HG02981 (cell line): ENCODE measurements around the gene BDH1.
"Not testable (repeated sequence)": the region's sequence is repeated elsewhere in the genome, so short reads cannot be mapped to it uniquely, and the experiment has no call there.

Experiments
- ATAC-seq: cut with Tn5 transposase; IDR thresholded peaks from one replicate; pipeline ENCODE4 v1.9.1; 2021; ENCODE audit warnings: mild to moderate bottlenecking, moderate library complexity; ENCODE audit not compliant: unreplicated experiment

Gene BDH1

DNA sequence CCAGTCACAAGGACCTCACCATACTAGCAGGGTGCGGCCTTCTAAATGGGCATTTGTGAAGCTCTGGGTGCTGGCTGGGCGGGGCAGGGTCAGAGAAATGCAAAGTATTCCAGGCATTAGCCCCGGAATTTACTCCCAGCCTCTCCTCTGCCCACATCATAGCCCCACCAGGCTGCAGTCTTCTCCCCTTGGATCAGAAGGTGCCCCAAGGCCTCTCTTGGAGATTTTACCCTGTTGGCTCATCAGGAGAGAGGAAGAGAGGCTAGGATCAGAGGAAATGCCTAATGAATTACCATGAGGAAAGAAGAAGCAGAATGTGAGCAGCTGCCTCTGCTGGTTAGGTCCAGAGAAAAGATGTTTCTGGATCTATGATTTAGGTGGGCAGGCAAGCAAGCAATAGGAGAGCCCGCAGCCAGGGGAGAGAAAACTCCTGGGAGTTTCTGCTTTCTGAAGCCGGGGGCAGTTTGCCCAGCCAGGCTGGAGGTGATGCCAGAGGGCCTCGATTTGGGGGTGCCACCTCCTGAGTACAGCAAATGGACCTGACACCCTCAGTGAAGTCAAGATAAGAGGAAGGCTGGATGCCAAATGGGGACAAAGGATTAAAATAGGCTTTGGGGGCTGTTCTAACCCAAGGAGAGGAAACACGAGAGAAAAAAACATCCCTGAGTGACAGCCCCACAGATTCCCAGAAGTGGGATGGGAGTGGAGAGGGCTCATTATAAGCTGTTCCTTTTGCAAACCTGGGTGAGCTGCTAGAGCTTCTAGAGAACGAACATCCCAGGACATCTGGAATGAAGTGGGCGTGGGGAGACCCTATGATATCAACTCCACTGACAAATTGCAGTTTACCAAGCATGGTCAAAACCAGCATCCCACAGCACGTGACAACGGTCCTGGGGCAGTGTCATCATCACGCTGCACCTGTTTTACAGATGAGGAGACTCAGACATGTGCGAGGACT, 65.4 kb downstream of the BDH1 start:
- no peak for ATAC-seq

DNA sequence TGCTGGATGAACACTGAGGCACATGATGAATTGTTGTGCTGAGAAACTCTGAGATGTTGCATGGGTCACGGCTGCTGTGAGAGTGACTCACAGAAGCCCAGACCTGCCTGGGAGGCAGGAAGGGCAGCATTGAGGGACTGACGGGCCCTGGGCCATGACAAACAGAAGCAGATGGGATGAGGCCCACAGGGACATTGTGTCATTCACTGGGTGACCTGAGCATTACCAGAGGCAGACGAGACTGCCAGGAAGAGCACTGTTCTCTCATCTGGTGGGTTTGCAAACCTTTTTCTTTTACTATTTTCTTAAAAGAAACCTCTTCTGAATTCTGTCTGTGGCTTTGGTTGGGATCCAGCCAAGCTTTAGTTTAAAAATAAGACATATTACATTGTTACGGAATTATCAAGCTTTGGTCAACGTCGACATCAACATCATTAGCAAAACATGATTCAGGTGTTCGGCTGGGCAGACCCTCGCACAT, 67.8 kb downstream of the BDH1 start:
- no peak for ATAC-seq

- no peak for ATAC-seq
Measured at GRCh38 chr3:197486861-197487260, 68.9 kb downstream of the BDH1 start.

- ATAC-seq, result no peak
Measured at GRCh38 chr3:197485143-197485542, 70.6 kb downstream of the BDH1 start.

DNA sequence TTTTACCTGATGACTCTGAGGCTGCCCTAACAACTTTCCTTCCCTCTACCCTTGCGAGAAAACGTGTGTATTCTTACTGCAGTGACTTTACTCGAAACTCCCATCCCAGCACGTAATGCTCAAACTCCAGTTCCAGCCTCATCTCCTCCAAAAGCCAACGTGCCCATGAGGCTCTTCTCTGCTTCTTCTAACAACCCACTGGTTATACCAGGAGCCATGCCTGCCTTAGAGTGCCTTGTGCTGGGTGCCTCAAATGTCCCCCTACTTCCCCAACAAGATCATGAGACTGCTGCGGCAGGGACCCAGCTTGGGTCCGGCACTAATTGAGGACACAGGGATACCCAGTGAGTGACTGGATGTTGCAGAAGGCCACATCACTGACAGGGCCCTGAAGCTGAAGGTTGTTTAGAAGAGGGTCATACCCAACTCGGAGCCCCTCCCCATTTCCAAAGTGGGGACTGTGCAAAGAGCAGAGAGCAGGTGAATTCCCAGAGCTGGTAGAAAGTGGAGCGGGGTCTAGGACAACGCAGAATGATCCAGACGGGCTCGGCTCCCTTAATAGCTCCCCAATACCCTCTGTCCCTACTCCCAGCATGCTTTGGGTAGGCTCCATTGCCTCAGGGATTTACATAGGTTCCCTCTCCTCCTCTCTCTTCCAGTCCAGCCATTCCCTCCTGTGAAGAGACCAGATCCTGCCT, 71.4 kb downstream of the BDH1 start:
- ATAC-seq, result no peak

DNA sequence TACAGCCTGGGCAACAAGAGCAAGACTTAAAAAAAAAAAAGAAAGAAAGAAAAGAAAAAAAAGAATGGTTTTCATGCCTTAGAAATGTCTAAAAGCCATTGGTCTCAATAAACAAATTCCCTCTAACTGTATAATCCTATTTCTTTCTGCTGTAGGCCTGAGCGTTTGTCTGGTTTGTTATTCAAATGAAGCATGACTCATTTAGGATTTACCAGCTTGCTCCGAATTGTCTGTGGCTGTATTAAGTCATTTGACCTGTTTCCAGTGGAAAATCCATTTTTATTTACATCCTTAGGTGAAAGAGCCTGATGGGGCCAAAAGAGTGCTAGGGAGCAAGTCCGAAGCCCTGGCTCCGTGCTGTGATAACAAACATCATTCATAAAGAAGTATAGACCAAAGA, 73.8 kb downstream of the BDH1 start:
- no peak for ATAC-seq

DNA sequence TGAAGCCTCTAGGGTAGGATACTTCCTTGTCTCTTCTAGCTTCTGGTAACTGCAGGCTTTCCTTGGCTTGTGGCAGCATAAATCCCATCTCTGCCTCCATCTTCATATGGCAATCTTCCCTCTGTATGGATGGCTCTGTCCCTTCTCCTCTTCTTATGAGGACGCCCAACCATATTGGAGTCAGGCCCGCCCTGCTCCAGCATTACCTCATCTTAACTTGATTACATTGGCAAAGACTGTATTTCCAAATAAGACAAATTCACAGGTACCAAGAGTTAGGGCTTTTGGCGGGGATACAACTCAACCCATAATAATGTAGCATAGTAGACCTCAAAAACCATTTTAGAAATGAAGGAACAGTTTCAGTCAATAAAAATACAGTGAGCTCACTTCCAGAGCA, 75.4 kb downstream of the BDH1 start:
- no peak for ATAC-seq

DNA sequence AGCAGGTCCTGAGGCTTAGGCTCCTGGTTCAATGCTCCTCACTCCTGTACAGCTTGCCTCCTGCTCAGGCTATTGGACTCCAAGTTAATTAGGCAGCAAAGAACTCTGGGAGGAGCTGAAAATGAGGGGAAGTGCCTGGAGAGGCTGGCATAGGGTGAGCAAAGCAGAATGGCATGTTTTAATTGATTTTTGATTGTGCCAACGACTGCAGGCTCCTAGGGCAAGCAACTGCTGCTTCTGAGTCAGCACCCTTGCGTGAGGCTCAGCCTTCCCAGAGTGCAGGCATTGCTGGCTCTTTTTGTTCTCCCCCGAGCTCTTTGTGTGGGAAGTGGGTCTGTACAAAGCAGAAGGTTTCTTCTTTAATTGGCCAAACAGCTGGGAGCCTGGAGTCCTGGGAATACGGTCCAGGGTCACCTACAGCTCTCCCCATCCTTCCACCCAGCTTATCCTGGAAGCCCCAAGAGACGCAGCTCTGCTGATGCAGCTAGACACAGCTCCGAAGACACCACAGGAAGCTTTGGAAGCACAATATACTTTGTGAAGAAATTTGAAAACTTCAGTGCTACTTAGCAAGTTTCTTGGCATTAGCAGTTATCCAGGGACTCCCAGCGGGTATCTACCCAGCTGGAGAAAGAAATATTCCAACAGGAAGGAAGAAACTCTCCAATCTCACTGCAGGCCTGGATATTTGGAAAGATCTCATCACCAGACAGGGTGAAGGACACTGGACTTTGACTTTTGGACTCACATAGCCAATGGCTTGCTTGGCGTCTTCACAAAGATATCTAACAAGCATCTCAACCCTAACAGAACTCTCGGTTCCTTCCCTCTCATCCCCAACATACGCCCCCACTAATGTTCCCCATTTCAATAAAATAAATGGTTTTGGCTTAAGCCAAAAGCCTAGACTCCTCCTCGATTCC, 76.8 kb downstream of the BDH1 start:
- no peak for ATAC-seq

DNA sequence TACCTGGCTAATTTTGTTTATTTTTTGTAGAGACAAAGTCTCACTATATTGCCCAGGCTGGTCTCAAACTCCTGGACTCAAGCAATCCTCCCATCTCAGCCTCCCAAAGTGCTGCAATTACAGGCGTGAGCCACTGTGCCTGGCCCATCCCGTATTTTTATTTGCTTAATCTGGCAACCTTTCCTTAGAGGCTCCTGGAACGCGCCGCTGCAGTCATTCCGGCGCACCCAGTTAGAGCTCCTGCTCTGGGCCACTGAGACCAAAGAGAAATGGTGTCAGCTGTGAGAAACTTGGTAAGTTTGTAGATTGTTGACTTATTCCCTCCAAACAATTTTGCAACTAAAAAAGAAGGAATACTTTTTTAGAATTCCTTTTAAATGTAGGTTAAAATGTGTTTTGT, 78.0 kb downstream of the BDH1 start:
- ATAC-seq, result not testable (repeated sequence)

- ATAC-seq, result no peak
Measured at GRCh38 chr3:197475997-197476525, 79.7 kb downstream of the BDH1 start.

GRCh38 chr3:197475514-197475913, 80.3 kb downstream of the BDH1 start:
- ATAC-seq, result no peak

- no peak for ATAC-seq
Measured at GRCh38 chr3:197472151-197472550, 83.6 kb downstream of the BDH1 start.

DNA sequence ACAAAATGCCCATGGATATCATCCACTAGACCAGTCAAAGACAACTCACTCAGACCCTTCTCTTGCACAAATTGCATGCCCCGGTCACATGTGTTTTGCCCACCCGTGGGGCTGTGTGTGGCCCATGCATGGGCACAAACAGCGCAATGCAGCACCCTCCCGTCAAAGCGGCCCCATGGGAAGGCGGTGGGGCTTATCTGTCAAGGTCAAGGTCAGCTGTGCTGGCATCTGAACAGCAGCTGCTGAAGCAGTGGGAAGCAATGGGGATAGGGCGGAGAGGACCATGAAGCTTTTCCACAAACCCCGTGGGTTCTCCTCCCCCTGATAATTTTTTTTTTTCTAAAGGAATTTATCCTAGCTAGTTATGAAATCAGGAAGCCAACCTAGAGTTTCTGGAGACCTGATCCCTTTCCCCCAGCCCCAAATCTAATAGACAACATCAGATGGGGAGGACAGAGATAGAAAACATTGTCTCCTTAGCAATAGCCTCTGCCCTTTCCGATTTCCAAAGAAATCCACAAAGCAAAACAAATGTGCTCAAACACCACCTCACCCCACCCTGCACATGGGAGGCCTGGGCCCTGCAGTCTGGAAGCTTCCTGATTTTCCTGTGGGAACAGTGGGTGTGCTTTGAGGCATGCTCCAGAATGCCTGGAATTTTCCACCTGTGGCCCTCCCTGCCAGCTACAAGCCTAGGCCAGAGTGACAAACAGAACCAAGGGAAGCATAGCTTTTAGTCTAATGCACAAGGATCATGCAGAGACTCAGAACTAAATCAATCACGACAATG, 84.4 kb downstream of the BDH1 start:
- ATAC-seq, result no peak

GRCh38 chr3:197468866-197469382, 86.8 kb downstream of the BDH1 start:
- ATAC-seq, result no peak

GRCh38 chr3:197468167-197468566, 87.6 kb downstream of the BDH1 start:
- ATAC-seq, result no peak

DNA sequence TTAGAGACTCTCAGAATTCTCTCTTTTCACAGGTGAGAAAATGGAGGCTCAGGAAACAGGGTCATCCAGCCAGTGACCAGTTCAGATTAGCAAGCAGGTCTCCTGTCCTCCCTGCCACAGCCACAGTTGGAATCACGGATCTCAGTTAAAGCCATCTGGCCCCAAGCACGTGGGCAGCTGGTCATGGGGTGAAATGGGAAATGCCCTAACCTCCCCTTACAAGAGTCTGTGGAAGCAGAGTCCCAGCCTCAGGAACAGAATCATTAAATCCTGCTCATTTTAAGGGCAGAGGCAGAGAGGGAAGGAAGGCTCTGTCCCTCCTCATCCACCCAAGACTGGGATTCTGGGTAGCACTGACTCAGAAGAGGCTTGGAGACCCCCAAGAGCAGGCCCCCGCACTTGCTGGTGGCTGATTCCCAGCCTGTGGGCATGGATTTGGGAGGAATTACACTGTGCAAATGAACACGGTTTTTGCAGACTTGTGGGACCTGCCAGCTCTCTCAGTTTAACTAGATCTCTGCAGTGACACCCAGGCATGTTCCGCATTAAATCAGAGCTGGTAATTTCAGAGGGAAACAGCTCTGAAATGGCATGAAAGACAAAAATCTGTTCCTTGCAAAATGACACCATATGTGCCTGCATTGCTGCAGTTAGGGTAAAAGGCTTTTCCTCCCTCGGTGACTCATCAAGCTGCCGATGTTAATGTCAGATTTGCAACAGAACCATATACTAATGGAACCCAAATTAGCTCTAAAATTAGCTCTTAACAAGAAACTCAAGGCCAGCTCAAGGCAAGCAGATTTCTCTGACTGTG, 89.0 kb downstream of the BDH1 start:
- ATAC-seq, result no peak

- ATAC-seq, result no peak
Measured at GRCh38 chr3:197465996-197466549, 89.7 kb downstream of the BDH1 start.

- ATAC-seq, result no peak
Measured at GRCh38 chr3:197465197-197465995, 90.4 kb downstream of the BDH1 start.
